PC-9 (cell line): ENCODE results near the gene DNAH11.

Experiments used
- CTCF ChIP-seq: fragments of 200-600 bp; sonication (generic); conservative IDR thresholded peaks from 2 replicates; pipeline ENCODE4 v1.6.1; 2017; ENCODE audit warnings: mixed run types, antibody characterized with exemption, mild to moderate bottlenecking, moderate library complexity
- EZH2 ChIP-seq: fragments of 200-600 bp; sonication (generic); IDR thresholded peaks from 2 replicates; pipeline ENCODE4 v1.8.0; 2017; ENCODE audit warnings: antibody characterized with exemption, low read depth

- TF ChIP-seq CTCF (no peak), EZH2 (no peak)
Measured at GRCh38 chr7:21920936-21921335, 378.1 kb downstream of the DNAH11 start.
